Mesenchymal stem cell (in vitro differentiated cells and primary cell): ENCODE measurements around the gene ZBTB5.

Experiments
- DNase-seq: peaks from one replicate; pipeline ENCODE4 v3.0.0-alpha.2; 2013
- H2AFZ ChIP-seq: one replicate; pipeline ENCODE4 v1.6.1; 2013; ENCODE audit warnings: low read depth, mild to moderate bottlenecking, control low read depth, inconsistent platforms, low read length, moderate library complexity
- H2AK5ac ChIP-seq: 2 replicates; pipeline ENCODE4 v1.6.1; 2013; ENCODE audit warnings: low read length, moderate library complexity, mild to moderate bottlenecking, inconsistent platforms; ENCODE audit not compliant: severe bottlenecking
- H2BK120ac ChIP-seq: one replicate; pipeline ENCODE4 v1.6.1; 2013; ENCODE audit warnings: low read depth, mild to moderate bottlenecking, inconsistent platforms, low read length, moderate library complexity
- H2BK12ac ChIP-seq, 2 experiments: one replicate each; pipeline ENCODE4 v1.6.1; 2013; ENCODE audit warnings: inconsistent platforms in 2 of 2, low read length in 2 of 2, mild to moderate bottlenecking in 2 of 2, moderate library complexity in 2 of 2, control low read depth in 1 of 2
- H2BK15ac ChIP-seq: one replicate; pipeline ENCODE4 v1.6.1; 2013; ENCODE audit warnings: mild to moderate bottlenecking, low read depth, inconsistent platforms; ENCODE audit not compliant: poor library complexity, severe bottlenecking
- H2BK5ac ChIP-seq: 2 replicates; pipeline ENCODE4 v1.6.1; 2013; ENCODE audit warnings: low read depth, mild to moderate bottlenecking, low read length, control low read depth, inconsistent platforms; ENCODE audit not compliant: poor library complexity, severe bottlenecking
- H3K14ac ChIP-seq, 2 experiments: one replicate each; pipeline ENCODE4 v1.6.1; 2013; ENCODE audit warnings: inconsistent platforms in 2 of 2, low read length in 2 of 2, control low read depth in 1 of 2, mild to moderate bottlenecking in 1 of 2, moderate library complexity in 1 of 2
- H3K18ac ChIP-seq, 2 experiments: one replicate each; pipeline ENCODE4 v1.6.1; 2013; ENCODE audit warnings: inconsistent platforms in 2 of 2, low read length in 2 of 2, control low read depth in 1 of 2, low read depth in 1 of 2, mild to moderate bottlenecking in 1 of 2
- H3K23ac ChIP-seq, 2 experiments: one replicate each; pipeline ENCODE4 v1.6.1; 2013; ENCODE audit warnings: inconsistent platforms in 2 of 2, low read length in 2 of 2, mild to moderate bottlenecking in 2 of 2, moderate library complexity in 2 of 2, control low read depth in 1 of 2
- H3K27ac ChIP-seq: 2 replicates; pipeline ENCODE4 v1.5.1; 2013; ENCODE audit warnings: mild to moderate bottlenecking, moderate library complexity, low read length, control low read depth, inconsistent platforms; ENCODE audit not compliant: poor library complexity, severe bottlenecking
- H3K27me3 ChIP-seq, 2 experiments: 2 replicates each; pipeline versions ENCODE4 v1.6.1 to v1.7.0; 2013; ENCODE audit warnings: low read length in 2 of 2, mild to moderate bottlenecking in 2 of 2, moderate library complexity in 2 of 2, control low read depth in 1 of 2, inconsistent platforms in 1 of 2; ENCODE audit not compliant: control insufficient read depth in 1 of 2, insufficient read depth in 1 of 2
- H3K36me3 ChIP-seq, 2 experiments: 2 replicates each; pipeline versions ENCODE4 v1.6.1 to v1.7.0; 2013; ENCODE audit warnings: low read length in 2 of 2, control low read depth in 1 of 2, inconsistent platforms in 1 of 2, low read depth in 1 of 2, mild to moderate bottlenecking in 1 of 2; ENCODE audit not compliant: insufficient read depth in 2 of 2, control insufficient read depth in 1 of 2
- H3K4ac ChIP-seq, 2 experiments: one replicate each; pipeline ENCODE4 v1.6.1; 2013; ENCODE audit warnings: inconsistent platforms in 2 of 2, low read length in 2 of 2, mild to moderate bottlenecking in 2 of 2, moderate library complexity in 2 of 2, control low read depth in 1 of 2, low read depth in 1 of 2
- H3K4me1 ChIP-seq: 2 replicates; pipeline ENCODE4 v1.6.1; 2013; ENCODE audit warnings: low read depth, low read length, control low read depth; ENCODE audit not compliant: control insufficient read depth, insufficient read depth
- H3K4me2 ChIP-seq: 2 replicates; pipeline ENCODE4 v1.6.1; 2013; ENCODE audit warnings: low read length, mild to moderate bottlenecking, inconsistent platforms; ENCODE audit not compliant: poor library complexity, severe bottlenecking
- H3K4me3 ChIP-seq, 2 experiments: 2 replicates each; pipeline versions ENCODE4 v1.5.1 to v1.7.0; 2013; ENCODE audit warnings: low read length in 2 of 2, mild to moderate bottlenecking in 2 of 2, control low read depth in 1 of 2, low read depth in 1 of 2; ENCODE audit not compliant: insufficient read depth in 1 of 2
- H3K79me1 ChIP-seq: replicated peaks from 2 replicates; pipeline ENCODE4 v1.6.1; 2013; ENCODE audit warnings: mild to moderate bottlenecking, control low read depth, low read length, inconsistent platforms; ENCODE audit not compliant: poor library complexity, severe bottlenecking
- H3K9ac ChIP-seq: 2 replicates; pipeline ENCODE4 v1.7.0; 2013; ENCODE audit warnings: mild to moderate bottlenecking, low read length, moderate library complexity
- H3K9me3 ChIP-seq: 2 replicates; pipeline ENCODE4 v1.7.0; 2013; ENCODE audit warnings: mild to moderate bottlenecking, low read length; ENCODE audit not compliant: control insufficient read depth
- H4K8ac ChIP-seq: one replicate; pipeline ENCODE4 v1.6.1; 2013; ENCODE audit warnings: inconsistent platforms, mild to moderate bottlenecking, low read length, moderate library complexity
- H4K91ac ChIP-seq: one replicate; pipeline ENCODE4 v1.6.1; 2013; ENCODE audit warnings: mild to moderate bottlenecking, low read length, inconsistent platforms
- WGBS: methylation state at CpG from one replicate; pipeline ENCODE4 v1.1.7; 2013; ENCODE audit warnings: mixed read lengths; 5-methylcytosine and 5-hydroxymethylcytosine counted together

Gene ZBTB5

DNA sequence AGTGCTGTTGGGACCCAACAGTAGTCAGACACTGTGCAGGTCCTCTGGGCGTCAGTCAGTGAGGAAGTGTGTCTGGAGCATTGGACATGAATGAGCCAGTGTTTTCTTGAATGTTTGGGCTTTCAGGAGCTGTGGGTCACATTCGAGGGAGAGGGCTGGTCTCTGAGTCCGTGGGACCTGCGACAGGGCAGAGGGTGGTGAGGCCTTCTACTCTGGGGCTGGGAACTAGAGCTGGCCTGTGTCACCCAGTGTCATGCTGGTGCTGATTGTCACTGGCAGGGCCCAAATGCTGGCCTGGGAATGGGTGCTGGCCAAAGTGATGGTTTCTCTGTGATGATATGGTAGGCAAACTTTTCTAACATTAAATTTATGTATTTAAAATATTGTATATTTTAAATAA lies 30.8 kb upstream of the ZBTB5 start:
- Histone ChIP-seq H3K4me1 (no peaks in the 10 kb centered on the region), H3K14ac (no peak overlapping the region), H4K8ac (no peak overlapping the region), H3K4ac (no peak overlapping the region), H3K27ac (no peak overlapping the region), H2AK5ac (no peak overlapping the region), H2BK15ac (no peak overlapping the region), H2BK120ac (no peak overlapping the region), H3K9ac (no peak overlapping the region), H3K4me3 (no peak overlapping the region), H2BK5ac (no peak overlapping the region), H3K9me3 (no peaks in the 10 kb centered on the region), H3K79me1 (peaks cover 20% of the 10 kb centered on the region), H3K4me2 (no peak overlapping the region), H2BK12ac (no peak overlapping the region), H3K27me3 (no peaks in the 10 kb centered on the region), H4K91ac (no peak overlapping the region), H3K18ac (no peak overlapping the region), H3K23ac (no peak overlapping the region), H2AFZ (no peak overlapping the region), H3K36me3 (peaks cover 42 to 87% of the 10 kb centered on the region in 2 experiments)
- WGBS, result 62% methylated on average over 4 of the region's 4 CpGs
- DNase-seq, result no peak

DNA sequence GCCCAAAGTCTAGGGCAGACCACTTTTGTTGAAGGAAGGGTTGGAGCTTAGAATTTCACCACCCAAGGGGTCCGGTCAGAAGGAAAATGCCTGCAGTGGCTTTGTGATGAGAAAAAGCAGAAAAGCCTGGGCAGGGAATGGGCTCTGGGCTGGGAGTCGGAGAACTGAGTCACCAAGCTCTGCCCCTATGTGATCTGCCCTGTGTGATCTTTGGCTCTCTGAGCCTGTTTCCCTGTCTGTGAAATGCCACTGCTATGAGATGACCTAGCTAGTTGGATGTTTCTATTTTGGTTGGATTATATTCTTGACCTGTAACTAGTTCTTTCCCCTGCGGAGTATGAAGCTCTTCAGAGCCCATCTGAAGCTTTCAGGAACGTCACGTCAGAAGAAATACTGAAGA lies 30.3 kb upstream of the ZBTB5 start:
- Histone ChIP-seq H3K4me2 (no peak overlapping the region), H3K23ac (no peak overlapping the region), H3K9ac (no peak overlapping the region), H3K79me1 (peaks cover 20% of the 10 kb centered on the region), H3K4me3 (no peak overlapping the region), H2BK15ac (no peak overlapping the region), H2BK12ac (no peak overlapping the region), H3K4me1 (no peaks in the 10 kb centered on the region), H3K18ac (no peak overlapping the region), H2AFZ (no peak overlapping the region), H4K8ac (no peak overlapping the region), H3K27me3 (no peaks in the 10 kb centered on the region), H4K91ac (no peak overlapping the region), H3K14ac (no peak overlapping the region), H3K9me3 (no peaks in the 10 kb centered on the region), H2BK120ac (no peak overlapping the region), H2AK5ac (no peak overlapping the region), H3K27ac (no peak overlapping the region), H3K4ac (no peak overlapping the region), H3K36me3 (peaks cover 38 to 87% of the 10 kb centered on the region in 2 experiments), H2BK5ac (no peak overlapping the region)
- no peak for DNase-seq
- 96% methylated on average over 5 of the region's 5 CpGs for WGBS

DNA sequence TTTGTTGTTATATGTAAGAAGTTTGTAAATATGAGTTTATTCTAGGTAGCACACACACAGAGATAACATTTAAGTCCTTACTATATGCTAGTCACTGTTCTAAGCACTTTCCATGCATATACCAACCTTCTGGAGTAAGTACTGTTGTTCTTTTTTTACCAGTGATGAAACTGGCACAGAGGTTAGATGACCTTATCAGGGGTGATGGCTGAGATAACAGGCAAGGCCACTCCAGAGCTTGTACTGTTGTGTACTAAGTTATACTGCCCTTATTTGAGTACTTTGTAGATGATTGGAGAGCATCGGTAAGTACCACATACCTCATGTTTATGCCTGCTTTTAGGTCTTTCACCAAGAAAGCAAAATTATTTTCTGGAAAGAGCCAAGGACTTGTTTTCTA lies 26.7 kb upstream of the ZBTB5 start:
- H2AFZ ChIP-seq, result no peak overlapping the region
- H2AK5ac ChIP-seq, result no peak overlapping the region
- H3K27me3 ChIP-seq, result no peaks in the 10 kb centered on the region
- H3K36me3 ChIP-seq, result peaks cover 27 to 81% of the 10 kb centered on the region in 2 experiments
- H3K9ac ChIP-seq, result no peak overlapping the region
- H3K27ac ChIP-seq, result no peak overlapping the region
- H3K14ac ChIP-seq, result no peak overlapping the region
- no CpG with 5 or more reads among the region's 1 CpG for WGBS
- no peak overlapping the region for H4K8ac ChIP-seq
- no peak overlapping the region for H2BK15ac ChIP-seq
- H2BK12ac ChIP-seq, result no peak overlapping the region
- H4K91ac ChIP-seq, result no peak overlapping the region
- no peak overlapping the region for H2BK120ac ChIP-seq
- no peak overlapping the region for H3K4ac ChIP-seq
- peaks cover 20% of the 10 kb centered on the region for H3K79me1 ChIP-seq
- H3K4me3 ChIP-seq, result no peak overlapping the region
- no peak overlapping the region for H2BK5ac ChIP-seq
- no peaks in the 10 kb centered on the region for H3K9me3 ChIP-seq
- no peak for DNase-seq
- peaks cover 3% of the 10 kb centered on the region for H3K4me1 ChIP-seq
- H3K23ac ChIP-seq, result no peak overlapping the region
- H3K4me2 ChIP-seq, result no peak overlapping the region
- no peak overlapping the region for H3K18ac ChIP-seq

DNA sequence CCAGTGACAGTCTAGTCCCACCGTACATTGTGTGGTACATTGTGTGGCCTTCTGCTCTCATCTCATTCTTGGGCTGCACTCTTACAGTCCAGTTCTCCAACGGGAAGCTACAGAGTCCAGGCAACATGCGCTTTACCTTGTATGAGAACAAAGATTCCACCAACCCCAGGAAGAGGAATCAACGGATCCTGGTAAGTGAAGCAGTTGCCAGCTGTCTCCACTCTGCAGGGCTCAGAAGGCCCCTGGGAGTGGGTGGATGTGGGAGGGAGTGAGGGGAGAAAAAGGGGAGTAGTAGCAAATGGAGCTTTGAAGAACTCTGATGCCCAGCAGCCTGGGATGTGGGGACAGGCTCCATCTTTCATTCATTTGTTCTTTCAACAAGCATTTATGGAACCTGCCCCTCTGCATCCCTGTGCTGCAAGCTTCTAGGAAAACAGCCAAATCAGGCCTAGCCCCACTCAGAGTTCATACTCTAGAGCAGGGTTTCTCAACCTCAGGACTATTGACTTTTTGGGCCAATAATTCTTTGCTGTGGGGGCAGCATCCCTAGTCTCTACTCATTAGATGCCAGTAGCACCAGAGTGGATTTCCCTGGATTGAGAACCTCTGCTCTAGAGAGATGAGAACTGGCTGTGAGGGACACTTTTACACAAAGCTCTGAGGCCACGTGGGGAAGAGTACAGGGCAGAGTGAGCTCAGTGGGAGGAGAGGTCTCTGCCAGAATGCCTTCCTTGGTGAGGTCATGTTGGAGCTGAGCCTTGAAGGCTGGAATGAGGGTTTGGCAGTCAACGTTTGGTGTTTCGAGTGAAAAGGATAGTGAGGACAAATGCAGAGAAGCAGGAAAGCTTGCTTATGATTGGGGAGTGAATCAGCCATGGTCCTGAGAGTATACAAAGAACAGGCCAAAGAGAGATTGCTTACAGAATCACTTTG lies 21.6 kb upstream of the ZBTB5 start:
- Histone ChIP-seq H3K4me1 (peaks cover 13% of the 10 kb centered on the region), H3K23ac (peak overlapping the region in 1 of 2 experiments; percentile 46), H3K4me3 (peak overlapping the region; percentile 73 to 96), H3K36me3 (peaks cover 0 to 34% of the 10 kb centered on the region in 2 experiments), H3K18ac (peak overlapping the region in 1 of 2 experiments; percentile 34), H2AFZ (no peak overlapping the region), H3K14ac (no peak overlapping the region), H4K91ac (peak overlapping the region; percentile 28), H3K9me3 (no peaks in the 10 kb centered on the region), H3K9ac (peak overlapping the region; percentile 93), H2BK15ac (no peak overlapping the region), H3K4me2 (peak overlapping the region; percentile 52), H3K27ac (peak overlapping the region; percentile 7), H2BK5ac (no peak overlapping the region), H4K8ac (no peak overlapping the region), H2BK120ac (no peak overlapping the region), H2BK12ac (peak overlapping the region in 1 of 2 experiments; percentile 46), H2AK5ac (no peak overlapping the region), H3K4ac (peak overlapping the region in 1 of 2 experiments; percentile 8), H3K79me1 (peaks cover 12% of the 10 kb centered on the region), H3K27me3 (no peaks in the 10 kb centered on the region)
- DNase-seq, result peak; percentile 83
- whole genome bisulfite sequencing, result 17% methylated on average over 5 of the region's 7 CpGs
